K562 (cell line): ENCODE data around the gene PACS1. TPM values are rescaled to one million over a fixed set of nuclear protein-coding genes. Genes with fewer than 3 reads are reported as not detected.
A peak's percentile ranks its signal among the peaks of the same experiment; 100 is the strongest.

ENCODE experiments used
- NR3C1 ChIP-seq: sonication (generic); formaldehyde crosslinking; IDR thresholded peaks from 2 replicates; pipeline ENCODE4 v1.8.1; 2022; ENCODE audit warnings: missing genetic modification reagents
- ZNF695 ChIP-seq: fragments of 450-650 bp; formaldehyde crosslinking; IDR thresholded peaks from 2 replicates; pipeline ENCODE4 v1.4.0; 2020; ENCODE audit warnings: mild to moderate bottlenecking, moderate library complexity
- polyA plus RNA-seq, 8 experiments: library from polyadenylated mRNA; depleted of rRNA in 4 of 8; stranded (reverse) in 5 of 8; unstranded in 3 of 8; fragments of >200 nt; fragmentation: Nextera tagmentation in 2 of 8; fragmentation: Illumina TruSeq in 1 of 8; extraction: Ambion mirVana in 2 of 8; extraction: Trizol in 1 of 8; gene quantifications; 2 replicates each; pipeline versions ENCODE4 v1.2.1 to v1.2.3, GENCODE V29; 2011 to 2014; ENCODE audit warnings: inconsistent platforms in 1 of 8, missing spikeins in 1 of 8
- total RNA-seq, 7 experiments: library from RNA; depleted of rRNA in 6 of 7; stranded (reverse); fragments of >200 nt in 6 of 7; fragmentation: Illumina TruSeq in 2 of 7; extraction: Trizol in 2 of 7; gene quantifications; 2 replicates each; pipeline versions ENCODE4 v1.2.1 to v1.2.3, GENCODE V29; 2011 to 2021; ENCODE audit warnings: low replicate concordance in 1 of 7
- TF ChIP-seq, protein P1 (sequence below): fragments of 200-800 bp; sonication (Bioruptor generic); IDR thresholded peaks from 2 replicates; pipeline ENCODE4 v1.6.1; 2016; ENCODE audit warnings: missing genetic modification characterization, missing compliant biosample characterization
- TF ChIP-seq, protein P2 (sequence below): sonication (generic); formaldehyde crosslinking; IDR thresholded peaks from 2 replicates; pipeline ENCODE4 v1.8.0; 2022; ENCODE audit warnings: mild to moderate bottlenecking, low read depth, missing genetic modification reagents
- TF ChIP-seq, protein P3 (sequence below): fragments of 450-650 bp; IDR thresholded peaks from 2 replicates; pipeline ENCODE4 v1.6.1; 2016; ENCODE audit warnings: mild to moderate bottlenecking, moderate library complexity

PACS1 gene
- total and polyA plus RNA-seq, 9 of the 15 experiments (the other 6 are each of a cell fraction or from before 2014, with no cell fraction given) = 0.34 to 28.1 (median 8.5) TPM

DNA sequence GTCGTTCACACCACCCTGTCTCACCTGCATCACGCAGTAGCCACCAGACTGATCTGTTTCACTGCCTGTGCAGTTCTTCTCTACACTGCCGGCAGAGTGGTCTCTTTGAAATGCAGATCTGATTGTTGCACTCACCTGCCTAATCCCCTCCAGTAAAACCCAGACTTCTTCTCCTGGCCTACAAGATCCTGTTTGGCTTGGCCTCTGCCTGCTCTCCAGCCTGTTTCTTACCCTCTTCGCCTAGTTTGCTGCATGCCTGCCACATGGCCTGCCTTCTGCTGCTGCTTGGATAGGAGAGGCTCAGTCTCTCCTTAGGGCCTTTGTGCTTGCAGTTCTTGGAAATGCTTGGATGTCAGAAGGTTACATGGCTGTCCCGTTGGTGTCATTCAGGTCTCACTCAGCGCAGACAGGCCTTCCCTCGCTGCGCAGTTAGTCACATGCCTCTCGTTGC, 42.0 kb downstream of the PACS1 start (continued):
- TF ChIP-seq, protein P1, sequence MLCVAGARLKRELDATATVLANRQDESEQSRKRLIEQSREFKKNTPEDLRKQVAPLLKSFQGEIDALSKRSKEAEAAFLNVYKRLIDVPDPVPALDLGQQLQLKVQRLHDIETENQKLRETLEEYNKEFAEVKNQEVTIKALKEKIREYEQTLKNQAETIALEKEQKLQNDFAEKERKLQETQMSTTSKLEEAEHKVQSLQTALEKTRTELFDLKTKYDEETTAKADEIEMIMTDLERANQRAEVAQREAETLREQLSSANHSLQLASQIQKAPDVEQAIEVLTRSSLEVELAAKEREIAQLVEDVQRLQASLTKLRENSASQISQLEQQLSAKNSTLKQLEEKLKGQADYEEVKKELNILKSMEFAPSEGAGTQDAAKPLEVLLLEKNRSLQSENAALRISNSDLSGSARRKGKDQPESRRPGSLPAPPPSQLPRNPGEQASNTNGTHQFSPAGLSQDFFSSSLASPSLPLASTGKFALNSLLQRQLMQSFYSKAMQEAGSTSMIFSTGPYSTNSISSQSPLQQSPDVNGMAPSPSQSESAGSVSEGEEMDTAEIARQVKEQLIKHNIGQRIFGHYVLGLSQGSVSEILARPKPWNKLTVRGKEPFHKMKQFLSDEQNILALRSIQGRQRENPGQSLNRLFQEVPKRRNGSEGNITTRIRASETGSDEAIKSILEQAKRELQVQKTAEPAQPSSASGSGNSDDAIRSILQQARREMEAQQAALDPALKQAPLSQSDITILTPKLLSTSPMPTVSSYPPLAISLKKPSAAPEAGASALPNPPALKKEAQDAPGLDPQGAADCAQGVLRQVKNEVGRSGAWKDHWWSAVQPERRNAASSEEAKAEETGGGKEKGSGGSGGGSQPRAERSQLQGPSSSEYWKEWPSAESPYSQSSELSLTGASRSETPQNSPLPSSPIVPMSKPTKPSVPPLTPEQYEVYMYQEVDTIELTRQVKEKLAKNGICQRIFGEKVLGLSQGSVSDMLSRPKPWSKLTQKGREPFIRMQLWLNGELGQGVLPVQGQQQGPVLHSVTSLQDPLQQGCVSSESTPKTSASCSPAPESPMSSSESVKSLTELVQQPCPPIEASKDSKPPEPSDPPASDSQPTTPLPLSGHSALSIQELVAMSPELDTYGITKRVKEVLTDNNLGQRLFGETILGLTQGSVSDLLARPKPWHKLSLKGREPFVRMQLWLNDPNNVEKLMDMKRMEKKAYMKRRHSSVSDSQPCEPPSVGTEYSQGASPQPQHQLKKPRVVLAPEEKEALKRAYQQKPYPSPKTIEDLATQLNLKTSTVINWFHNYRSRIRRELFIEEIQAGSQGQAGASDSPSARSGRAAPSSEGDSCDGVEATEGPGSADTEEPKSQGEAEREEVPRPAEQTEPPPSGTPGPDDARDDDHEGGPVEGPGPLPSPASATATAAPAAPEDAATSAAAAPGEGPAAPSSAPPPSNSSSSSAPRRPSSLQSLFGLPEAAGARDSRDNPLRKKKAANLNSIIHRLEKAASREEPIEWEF (CRISPR knock-in tag) = no peak
- TF ChIP-seq ZNF695 (CRISPR knock-in tag) (no peak), NR3C1 (no peak)
- TF ChIP-seq, protein P2, sequence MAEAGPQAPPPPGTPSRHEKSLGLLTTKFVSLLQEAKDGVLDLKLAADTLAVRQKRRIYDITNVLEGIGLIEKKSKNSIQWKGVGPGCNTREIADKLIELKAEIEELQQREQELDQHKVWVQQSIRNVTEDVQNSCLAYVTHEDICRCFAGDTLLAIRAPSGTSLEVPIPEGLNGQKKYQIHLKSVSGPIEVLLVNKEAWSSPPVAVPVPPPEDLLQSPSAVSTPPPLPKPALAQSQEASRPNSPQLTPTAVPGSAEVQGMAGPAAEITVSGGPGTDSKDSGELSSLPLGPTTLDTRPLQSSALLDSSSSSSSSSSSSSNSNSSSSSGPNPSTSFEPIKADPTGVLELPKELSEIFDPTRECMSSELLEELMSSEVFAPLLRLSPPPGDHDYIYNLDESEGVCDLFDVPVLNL = no peak
- TF ChIP-seq, protein P3, sequence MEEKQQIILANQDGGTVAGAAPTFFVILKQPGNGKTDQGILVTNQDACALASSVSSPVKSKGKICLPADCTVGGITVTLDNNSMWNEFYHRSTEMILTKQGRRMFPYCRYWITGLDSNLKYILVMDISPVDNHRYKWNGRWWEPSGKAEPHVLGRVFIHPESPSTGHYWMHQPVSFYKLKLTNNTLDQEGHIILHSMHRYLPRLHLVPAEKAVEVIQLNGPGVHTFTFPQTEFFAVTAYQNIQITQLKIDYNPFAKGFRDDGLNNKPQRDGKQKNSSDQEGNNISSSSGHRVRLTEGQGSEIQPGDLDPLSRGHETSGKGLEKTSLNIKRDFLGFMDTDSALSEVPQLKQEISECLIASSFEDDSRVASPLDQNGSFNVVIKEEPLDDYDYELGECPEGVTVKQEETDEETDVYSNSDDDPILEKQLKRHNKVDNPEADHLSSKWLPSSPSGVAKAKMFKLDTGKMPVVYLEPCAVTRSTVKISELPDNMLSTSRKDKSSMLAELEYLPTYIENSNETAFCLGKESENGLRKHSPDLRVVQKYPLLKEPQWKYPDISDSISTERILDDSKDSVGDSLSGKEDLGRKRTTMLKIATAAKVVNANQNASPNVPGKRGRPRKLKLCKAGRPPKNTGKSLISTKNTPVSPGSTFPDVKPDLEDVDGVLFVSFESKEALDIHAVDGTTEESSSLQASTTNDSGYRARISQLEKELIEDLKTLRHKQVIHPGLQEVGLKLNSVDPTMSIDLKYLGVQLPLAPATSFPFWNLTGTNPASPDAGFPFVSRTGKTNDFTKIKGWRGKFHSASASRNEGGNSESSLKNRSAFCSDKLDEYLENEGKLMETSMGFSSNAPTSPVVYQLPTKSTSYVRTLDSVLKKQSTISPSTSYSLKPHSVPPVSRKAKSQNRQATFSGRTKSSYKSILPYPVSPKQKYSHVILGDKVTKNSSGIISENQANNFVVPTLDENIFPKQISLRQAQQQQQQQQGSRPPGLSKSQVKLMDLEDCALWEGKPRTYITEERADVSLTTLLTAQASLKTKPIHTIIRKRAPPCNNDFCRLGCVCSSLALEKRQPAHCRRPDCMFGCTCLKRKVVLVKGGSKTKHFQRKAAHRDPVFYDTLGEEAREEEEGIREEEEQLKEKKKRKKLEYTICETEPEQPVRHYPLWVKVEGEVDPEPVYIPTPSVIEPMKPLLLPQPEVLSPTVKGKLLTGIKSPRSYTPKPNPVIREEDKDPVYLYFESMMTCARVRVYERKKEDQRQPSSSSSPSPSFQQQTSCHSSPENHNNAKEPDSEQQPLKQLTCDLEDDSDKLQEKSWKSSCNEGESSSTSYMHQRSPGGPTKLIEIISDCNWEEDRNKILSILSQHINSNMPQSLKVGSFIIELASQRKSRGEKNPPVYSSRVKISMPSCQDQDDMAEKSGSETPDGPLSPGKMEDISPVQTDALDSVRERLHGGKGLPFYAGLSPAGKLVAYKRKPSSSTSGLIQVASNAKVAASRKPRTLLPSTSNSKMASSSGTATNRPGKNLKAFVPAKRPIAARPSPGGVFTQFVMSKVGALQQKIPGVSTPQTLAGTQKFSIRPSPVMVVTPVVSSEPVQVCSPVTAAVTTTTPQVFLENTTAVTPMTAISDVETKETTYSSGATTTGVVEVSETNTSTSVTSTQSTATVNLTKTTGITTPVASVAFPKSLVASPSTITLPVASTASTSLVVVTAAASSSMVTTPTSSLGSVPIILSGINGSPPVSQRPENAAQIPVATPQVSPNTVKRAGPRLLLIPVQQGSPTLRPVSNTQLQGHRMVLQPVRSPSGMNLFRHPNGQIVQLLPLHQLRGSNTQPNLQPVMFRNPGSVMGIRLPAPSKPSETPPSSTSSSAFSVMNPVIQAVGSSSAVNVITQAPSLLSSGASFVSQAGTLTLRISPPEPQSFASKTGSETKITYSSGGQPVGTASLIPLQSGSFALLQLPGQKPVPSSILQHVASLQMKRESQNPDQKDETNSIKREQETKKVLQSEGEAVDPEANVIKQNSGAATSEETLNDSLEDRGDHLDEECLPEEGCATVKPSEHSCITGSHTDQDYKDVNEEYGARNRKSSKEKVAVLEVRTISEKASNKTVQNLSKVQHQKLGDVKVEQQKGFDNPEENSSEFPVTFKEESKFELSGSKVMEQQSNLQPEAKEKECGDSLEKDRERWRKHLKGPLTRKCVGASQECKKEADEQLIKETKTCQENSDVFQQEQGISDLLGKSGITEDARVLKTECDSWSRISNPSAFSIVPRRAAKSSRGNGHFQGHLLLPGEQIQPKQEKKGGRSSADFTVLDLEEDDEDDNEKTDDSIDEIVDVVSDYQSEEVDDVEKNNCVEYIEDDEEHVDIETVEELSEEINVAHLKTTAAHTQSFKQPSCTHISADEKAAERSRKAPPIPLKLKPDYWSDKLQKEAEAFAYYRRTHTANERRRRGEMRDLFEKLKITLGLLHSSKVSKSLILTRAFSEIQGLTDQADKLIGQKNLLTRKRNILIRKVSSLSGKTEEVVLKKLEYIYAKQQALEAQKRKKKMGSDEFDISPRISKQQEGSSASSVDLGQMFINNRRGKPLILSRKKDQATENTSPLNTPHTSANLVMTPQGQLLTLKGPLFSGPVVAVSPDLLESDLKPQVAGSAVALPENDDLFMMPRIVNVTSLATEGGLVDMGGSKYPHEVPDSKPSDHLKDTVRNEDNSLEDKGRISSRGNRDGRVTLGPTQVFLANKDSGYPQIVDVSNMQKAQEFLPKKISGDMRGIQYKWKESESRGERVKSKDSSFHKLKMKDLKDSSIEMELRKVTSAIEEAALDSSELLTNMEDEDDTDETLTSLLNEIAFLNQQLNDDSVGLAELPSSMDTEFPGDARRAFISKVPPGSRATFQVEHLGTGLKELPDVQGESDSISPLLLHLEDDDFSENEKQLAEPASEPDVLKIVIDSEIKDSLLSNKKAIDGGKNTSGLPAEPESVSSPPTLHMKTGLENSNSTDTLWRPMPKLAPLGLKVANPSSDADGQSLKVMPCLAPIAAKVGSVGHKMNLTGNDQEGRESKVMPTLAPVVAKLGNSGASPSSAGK = peak; percentile 97
